Type B pancreatic cell (in vitro differentiated cells): ENCODE measurements around the gene MPHOSPH9. TPM values are rescaled to one million over a fixed set of nuclear protein-coding genes. Genes with fewer than 3 reads are reported as not detected.

ENCODE experiments used
- DNase-seq: peaks from one replicate; pipeline ENCODE4 v3.0.0; 2021; ENCODE audit warnings: mixed read lengths; ENCODE audit not compliant: unreplicated experiment; ENCODE audit errors: extremely low spot score
- H3K27ac Mint-ChIP-seq: 2 replicates; pipeline ENCODE4 v1.8.0; 2021; ENCODE audit warnings: mild to moderate bottlenecking, mixed read lengths
- H3K27me3 Mint-ChIP-seq: 2 replicates; pipeline ENCODE4 v1.8.0; 2021; ENCODE audit warnings: mixed read lengths
- H3K36me3 Mint-ChIP-seq: 2 replicates; pipeline ENCODE4 v1.8.0; 2021; ENCODE audit warnings: mixed read lengths
- H3K4me1 Mint-ChIP-seq: one replicate; pipeline ENCODE4 v1.8.0; 2021; ENCODE audit warnings: mixed read lengths; ENCODE audit not compliant: unreplicated experiment
- H3K4me3 Mint-ChIP-seq: 2 replicates; pipeline ENCODE4 v1.8.0; 2021; ENCODE audit warnings: mild to moderate bottlenecking, mixed read lengths
- H3K9me3 Mint-ChIP-seq: 2 replicates; pipeline ENCODE4 v1.8.0; 2021; ENCODE audit warnings: mixed read lengths
- total RNA-seq: library from RNA; stranded (reverse); gene quantifications from 2 replicates; pipeline ENCODE4 v1.2.1, GENCODE V29; 2021; ENCODE audit warnings: low replicate concordance
- TF ChIP-seq, protein P1 (sequence below): fragments of 200-600 bp; sonication (generic); conservative IDR thresholded peaks from 2 replicates; pipeline ENCODE4 v1.5.0; 2021; ENCODE audit warnings: antibody characterized with exemption, mild to moderate bottlenecking

MPHOSPH9 gene
- total RNA-seq, 1 donor from 2014 or later, result 52.3 TPM

DNA sequence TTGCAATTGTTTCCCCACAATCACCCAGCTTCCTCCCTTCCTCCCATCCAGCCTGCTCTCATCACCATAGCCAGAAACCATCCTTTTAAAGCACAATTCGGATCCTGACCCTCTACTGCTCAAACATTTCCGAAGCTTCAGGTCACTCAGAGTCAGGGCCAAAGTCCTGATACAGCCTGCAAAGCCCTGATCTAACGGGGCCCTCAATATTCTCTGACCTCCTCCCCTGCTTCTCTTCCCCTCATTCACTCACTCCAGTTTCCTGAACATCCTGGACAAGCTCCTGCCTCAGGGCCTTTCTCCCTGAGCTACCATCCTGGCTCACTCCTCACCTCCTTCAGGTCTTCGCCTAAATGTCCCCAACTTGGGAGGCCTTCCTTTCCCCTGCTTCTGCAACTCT, 128.1 kb downstream of the MPHOSPH9 start:
- no peaks in the 10 kb centered on the region for H3K36me3 Mint-ChIP-seq
- peak overlapping the region; percentile 39 for H3K27ac Mint-ChIP-seq
- peaks cover 21% of the 10 kb centered on the region for H3K4me1 Mint-ChIP-seq
- no peaks in the 10 kb centered on the region for H3K9me3 Mint-ChIP-seq
- no peak for DNase-seq
- H3K27me3 Mint-ChIP-seq, result no peaks in the 10 kb centered on the region
- TF ChIP-seq, protein P1, sequence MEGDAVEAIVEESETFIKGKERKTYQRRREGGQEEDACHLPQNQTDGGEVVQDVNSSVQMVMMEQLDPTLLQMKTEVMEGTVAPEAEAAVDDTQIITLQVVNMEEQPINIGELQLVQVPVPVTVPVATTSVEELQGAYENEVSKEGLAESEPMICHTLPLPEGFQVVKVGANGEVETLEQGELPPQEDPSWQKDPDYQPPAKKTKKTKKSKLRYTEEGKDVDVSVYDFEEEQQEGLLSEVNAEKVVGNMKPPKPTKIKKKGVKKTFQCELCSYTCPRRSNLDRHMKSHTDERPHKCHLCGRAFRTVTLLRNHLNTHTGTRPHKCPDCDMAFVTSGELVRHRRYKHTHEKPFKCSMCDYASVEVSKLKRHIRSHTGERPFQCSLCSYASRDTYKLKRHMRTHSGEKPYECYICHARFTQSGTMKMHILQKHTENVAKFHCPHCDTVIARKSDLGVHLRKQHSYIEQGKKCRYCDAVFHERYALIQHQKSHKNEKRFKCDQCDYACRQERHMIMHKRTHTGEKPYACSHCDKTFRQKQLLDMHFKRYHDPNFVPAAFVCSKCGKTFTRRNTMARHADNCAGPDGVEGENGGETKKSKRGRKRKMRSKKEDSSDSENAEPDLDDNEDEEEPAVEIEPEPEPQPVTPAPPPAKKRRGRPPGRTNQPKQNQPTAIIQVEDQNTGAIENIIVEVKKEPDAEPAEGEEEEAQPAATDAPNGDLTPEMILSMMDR, result no peak
- H3K4me3 Mint-ChIP-seq, result no peak overlapping the region

Other genes with a start within 250 kb of the MPHOSPH9 start
- 6.8 and 8.6 TPM in 2 replicates for gene PITPNM2, start 82.1 kb downstream of the MPHOSPH9 start, total RNA-seq
- 13.9 and 17.2 TPM in 2 replicates for gene MTRFR, start 295 bp upstream of the MPHOSPH9 start, total RNA-seq
- gene CDK2AP1, start 38.7 kb upstream of the MPHOSPH9 start, total RNA-seq, result 70.7 and 128 TPM in 2 replicates
- 42.3 and 43.1 TPM in 2 replicates for gene SBNO1, start 131.7 kb upstream of the MPHOSPH9 start, total RNA-seq
- gene KMT5A, start 151.0 kb upstream of the MPHOSPH9 start, total RNA-seq, result 45.9 and 52.6 TPM in 2 replicates
- gene RILPL2, start 203.5 kb upstream of the MPHOSPH9 start, total RNA-seq, result 1.00 and 1.4 TPM in 2 replicates
- 22.1 and 22.9 TPM in 2 replicates for gene SNRNP35, start 225.0 kb upstream of the MPHOSPH9 start, total RNA-seq